ENCODE results near the gene CLEC1B.
"Not testable (repeated sequence)": the region's sequence is repeated elsewhere in the genome, so short reads cannot be mapped to it uniquely, and the experiment has no call there.

The CLEC1B gene

DNA sequence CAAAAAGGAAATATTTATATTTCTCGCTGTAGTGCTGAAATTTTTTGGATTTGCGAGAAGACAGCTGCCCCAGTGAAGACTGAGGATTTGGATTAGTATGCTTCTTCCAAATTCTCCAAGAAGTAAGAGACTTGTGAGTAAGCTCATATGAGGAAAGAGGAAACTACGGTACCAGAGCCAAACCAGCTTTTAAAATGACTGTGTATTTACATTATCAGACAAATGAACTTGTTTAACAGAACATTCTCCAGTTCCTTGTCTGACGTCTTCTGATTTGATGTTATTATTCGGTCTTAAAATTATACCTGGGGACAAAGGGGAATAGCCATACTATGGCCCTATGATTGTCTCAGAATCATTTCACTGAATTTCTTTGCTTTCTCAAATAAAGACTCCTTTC is 19.5 kb upstream of the CLEC1B start:
- no peaks in the 10 kb centered on the region for H3K36me3 ChIP-seq (ENCODE audit: control insufficient read depth in 1 of 2, insufficient read depth in 2 of 2, low read length in 2 of 2)
- peak overlapping the region in 1 of 2 donors; percentile 21 for H3K4me3 ChIP-seq (ENCODE audit: low read depth in 1 of 2, low read length in 2 of 2)
- H3K27ac ChIP-seq (ENCODE audit: low read length): no peak overlapping the region
- H3K4me1 ChIP-seq (ENCODE audit: control insufficient read depth in 1 of 2, insufficient read depth in 2 of 2, low read length in 2 of 2): peaks cover 0 to 7% of the 10 kb centered on the region in 2 donors
- no peaks in the 10 kb centered on the region for H3K27me3 ChIP-seq (ENCODE audit: low read depth, low read length)
- H3K9me3 ChIP-seq (ENCODE audit: control insufficient read depth in 1 of 2, low read length in 2 of 2): no peaks in the 10 kb centered on the region

DNA sequence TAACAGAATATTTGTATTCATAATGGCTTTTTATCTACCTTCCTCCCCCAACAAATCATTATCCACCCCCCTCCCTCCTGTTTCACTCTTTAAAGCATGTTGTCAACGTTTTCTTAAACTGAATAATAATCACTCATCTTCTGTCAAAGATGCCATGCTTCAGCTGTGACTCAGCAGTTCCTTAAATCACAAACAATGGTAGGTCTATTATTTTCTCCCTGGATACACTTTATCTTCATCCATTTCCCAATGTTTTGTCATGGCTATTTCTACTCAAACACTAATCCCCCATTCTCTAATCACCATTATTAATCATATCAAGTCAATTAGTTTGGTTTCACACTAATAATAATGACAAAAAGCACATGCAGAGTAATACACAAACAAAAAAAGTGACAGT is 18.0 kb upstream of the CLEC1B start:
- Histone ChIP-seq H3K27ac (ENCODE audit: low read length) (no peak overlapping the region), H3K4me3 (ENCODE audit: low read depth in 1 of 2, low read length in 2 of 2) (no peak overlapping the region), H3K4me1 (ENCODE audit: control insufficient read depth in 1 of 2, insufficient read depth in 2 of 2, low read length in 2 of 2) (peaks cover 0 to 7% of the 10 kb centered on the region in 2 donors), H3K9me3 (ENCODE audit: control insufficient read depth in 1 of 2, low read length in 2 of 2) (no peaks in the 10 kb centered on the region), H3K36me3 (ENCODE audit: control insufficient read depth in 1 of 2, insufficient read depth in 2 of 2, low read length in 2 of 2) (no peaks in the 10 kb centered on the region), H3K27me3 (ENCODE audit: low read depth, low read length) (no peaks in the 10 kb centered on the region)

DNA sequence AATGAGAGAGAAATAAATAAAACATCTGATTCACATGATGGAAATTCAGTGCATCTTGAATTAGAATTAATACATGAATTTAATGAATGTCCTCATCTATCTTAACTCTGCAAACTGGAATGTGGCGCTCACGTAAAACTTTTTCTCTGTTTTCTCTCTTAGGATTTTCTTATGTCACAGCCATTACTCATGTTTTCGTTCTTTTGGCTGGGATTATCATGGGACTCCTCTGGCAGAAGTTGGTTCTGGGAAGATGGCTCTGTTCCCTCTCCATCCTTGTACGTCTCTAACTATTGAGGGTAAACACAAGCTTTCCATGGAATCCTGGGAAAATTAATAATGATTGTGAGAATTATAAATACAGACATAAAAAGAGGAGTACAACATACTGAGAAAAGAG is 16.5 kb upstream of the CLEC1B start:
- H3K4me3 ChIP-seq (ENCODE audit: low read depth in 1 of 2, low read length in 2 of 2): no peak overlapping the region

DNA sequence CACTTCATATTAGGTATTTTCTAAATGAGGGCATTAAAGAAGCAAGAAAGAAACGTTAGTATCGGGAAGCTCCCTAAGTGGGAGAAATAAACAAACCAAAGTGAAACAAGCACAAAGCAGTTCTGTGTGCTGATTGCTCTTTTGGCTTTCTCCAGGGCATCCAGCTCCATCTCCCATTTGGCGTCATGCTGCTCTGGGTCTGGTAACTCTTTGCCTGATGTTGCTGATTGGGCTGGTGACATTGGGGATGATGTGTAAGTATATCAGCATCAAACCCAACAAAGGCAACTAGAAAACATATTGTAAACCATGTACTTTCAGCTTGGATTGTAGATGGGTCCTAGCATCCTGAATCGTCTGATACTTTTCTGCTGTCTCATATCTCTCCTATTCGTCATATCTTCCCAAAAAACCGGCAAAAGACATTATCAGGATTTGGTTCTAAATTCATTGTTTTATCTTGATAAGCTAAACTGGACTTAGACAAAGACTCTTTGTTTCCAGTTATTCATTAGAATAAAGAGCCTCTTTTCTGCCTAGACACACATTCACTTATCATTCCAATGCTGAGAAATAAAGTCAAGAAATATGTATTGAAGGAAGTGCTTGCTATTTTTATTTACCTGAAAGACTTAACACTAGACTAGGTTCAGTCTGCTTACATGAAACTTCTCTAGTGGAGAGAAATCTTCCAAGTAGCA is 13.9 kb upstream of the CLEC1B start:
- Histone ChIP-seq H3K4me1 (ENCODE audit: control insufficient read depth in 1 of 2, insufficient read depth in 2 of 2, low read length in 2 of 2) (no peaks in the 10 kb centered on the region), H3K27me3 (ENCODE audit: low read depth, low read length) (no peaks in the 10 kb centered on the region), H3K27ac (ENCODE audit: low read length) (no peak overlapping the region), H3K9me3 (ENCODE audit: control insufficient read depth in 1 of 2, low read length in 2 of 2) (no peaks in the 10 kb centered on the region), H3K36me3 (ENCODE audit: control insufficient read depth in 1 of 2, insufficient read depth in 2 of 2, low read length in 2 of 2) (no peaks in the 10 kb centered on the region), H3K4me3 (ENCODE audit: low read depth in 1 of 2, low read length in 2 of 2) (no peak overlapping the region)

More for the DNA sequence above, 16.5 kb upstream of the CLEC1B start:
- Histone ChIP-seq H3K27ac (ENCODE audit: low read length) (no peak overlapping the region), H3K27me3 (ENCODE audit: low read depth, low read length) (no peaks in the 10 kb centered on the region), H3K4me1 (ENCODE audit: control insufficient read depth in 1 of 2, insufficient read depth in 2 of 2, low read length in 2 of 2) (peaks cover 0 to 7% of the 10 kb centered on the region in 2 donors), H3K9me3 (ENCODE audit: control insufficient read depth in 1 of 2, low read length in 2 of 2) (no peaks in the 10 kb centered on the region), H3K36me3 (ENCODE audit: control insufficient read depth in 1 of 2, insufficient read depth in 2 of 2, low read length in 2 of 2) (no peaks in the 10 kb centered on the region)

DNA sequence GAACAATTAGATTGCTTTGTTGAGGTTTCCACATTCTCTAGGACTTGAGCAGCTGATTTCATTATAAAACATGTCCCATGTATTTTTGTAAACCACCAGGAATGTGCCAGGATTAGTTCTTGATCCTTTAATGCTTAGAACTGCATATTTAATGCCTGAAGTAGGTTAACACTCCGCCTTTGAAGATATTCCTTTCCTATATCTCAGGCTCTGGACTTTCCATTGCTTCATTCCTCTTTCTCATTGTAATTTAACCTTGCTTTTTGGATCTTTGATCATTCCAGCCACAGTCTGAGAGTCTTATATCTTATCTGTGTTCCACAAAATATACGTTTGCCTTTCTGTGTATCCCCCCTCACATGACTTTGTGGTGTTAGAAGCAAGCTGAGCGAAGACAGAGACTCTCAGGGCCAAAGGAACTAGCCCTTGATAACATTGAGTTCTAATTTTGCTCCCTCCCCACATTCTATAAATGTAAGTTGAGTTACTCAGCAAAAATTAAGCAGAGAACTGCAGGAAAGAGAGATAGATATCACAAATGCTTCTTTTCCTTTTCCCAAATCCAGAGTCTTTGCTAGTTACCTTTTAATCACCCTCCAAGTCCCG is 2.4 kb upstream of the CLEC1B start:
- no peak overlapping the region for H3K4me3 ChIP-seq (ENCODE audit: low read depth in 1 of 2, low read length in 2 of 2)
- no peaks in the 10 kb centered on the region for H3K36me3 ChIP-seq (ENCODE audit: control insufficient read depth in 1 of 2, insufficient read depth in 2 of 2, low read length in 2 of 2)
- H3K27me3 ChIP-seq (ENCODE audit: low read depth, low read length): no peaks in the 10 kb centered on the region
- H3K27ac ChIP-seq (ENCODE audit: low read length): no peak overlapping the region
- no peaks in the 10 kb centered on the region for H3K4me1 ChIP-seq (ENCODE audit: control insufficient read depth in 1 of 2, insufficient read depth in 2 of 2, low read length in 2 of 2)
- no peaks in the 10 kb centered on the region for H3K9me3 ChIP-seq (ENCODE audit: control insufficient read depth in 1 of 2, low read length in 2 of 2)

DNA sequence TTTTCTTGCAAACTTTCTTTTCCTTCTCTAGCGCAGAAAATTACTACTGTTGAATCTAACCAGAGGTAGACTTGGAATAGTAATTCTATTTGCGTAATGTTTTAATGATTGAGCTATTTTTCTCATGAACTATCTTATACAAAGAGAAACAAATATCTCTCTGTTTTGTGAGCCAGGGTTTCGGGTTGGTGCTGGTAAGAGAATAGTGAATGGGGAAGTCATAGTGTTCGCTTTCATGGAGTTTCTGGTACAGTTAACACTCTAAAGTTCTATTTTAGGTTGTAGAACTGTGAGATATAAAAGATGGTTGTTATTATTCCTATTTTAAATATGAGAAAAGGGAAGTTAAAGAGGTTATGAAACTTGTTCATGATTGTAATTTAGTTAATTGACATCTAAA is 6.6 kb downstream of the CLEC1B start:
- H3K27me3 ChIP-seq (ENCODE audit: low read depth, low read length): no peaks in the 10 kb centered on the region
- H3K4me1 ChIP-seq (ENCODE audit: control insufficient read depth in 1 of 2, insufficient read depth in 2 of 2, low read length in 2 of 2): no peaks in the 10 kb centered on the region
- H3K27ac ChIP-seq (ENCODE audit: low read length): no peak overlapping the region
- H3K9me3 ChIP-seq (ENCODE audit: control insufficient read depth in 1 of 2, low read length in 2 of 2): no peaks in the 10 kb centered on the region
- no peaks in the 10 kb centered on the region for H3K36me3 ChIP-seq (ENCODE audit: control insufficient read depth in 1 of 2, insufficient read depth in 2 of 2, low read length in 2 of 2)
- H3K4me3 ChIP-seq (ENCODE audit: low read depth in 1 of 2, low read length in 2 of 2): no peak overlapping the region

DNA sequence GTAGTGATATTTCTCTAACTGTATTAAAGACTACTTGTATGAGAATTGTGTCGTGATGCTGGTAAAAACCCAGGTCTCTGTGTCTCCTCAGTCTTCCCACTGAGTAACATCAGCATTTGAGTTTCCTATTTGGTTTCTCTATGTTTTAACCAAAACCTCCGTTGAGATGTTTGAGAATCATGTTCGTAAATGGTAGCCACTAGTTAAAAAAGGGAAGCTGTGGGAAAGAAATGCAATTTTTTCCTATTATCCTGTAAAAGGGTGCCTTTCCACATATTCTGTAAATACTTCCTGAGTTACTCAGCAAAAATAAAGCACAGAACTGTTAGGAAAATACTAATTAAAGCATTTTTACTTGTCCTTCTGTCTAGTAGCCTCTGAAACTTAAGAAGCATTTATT is 7.0 kb downstream of the CLEC1B start:
- Histone ChIP-seq H3K27ac (ENCODE audit: low read length) (no peak overlapping the region), H3K4me1 (ENCODE audit: control insufficient read depth in 1 of 2, insufficient read depth in 2 of 2, low read length in 2 of 2) (no peaks in the 10 kb centered on the region), H3K27me3 (ENCODE audit: low read depth, low read length) (no peaks in the 10 kb centered on the region), H3K36me3 (ENCODE audit: control insufficient read depth in 1 of 2, insufficient read depth in 2 of 2, low read length in 2 of 2) (no peaks in the 10 kb centered on the region), H3K4me3 (ENCODE audit: low read depth in 1 of 2, low read length in 2 of 2) (no peak overlapping the region), H3K9me3 (ENCODE audit: control insufficient read depth in 1 of 2, low read length in 2 of 2) (no peaks in the 10 kb centered on the region)

DNA sequence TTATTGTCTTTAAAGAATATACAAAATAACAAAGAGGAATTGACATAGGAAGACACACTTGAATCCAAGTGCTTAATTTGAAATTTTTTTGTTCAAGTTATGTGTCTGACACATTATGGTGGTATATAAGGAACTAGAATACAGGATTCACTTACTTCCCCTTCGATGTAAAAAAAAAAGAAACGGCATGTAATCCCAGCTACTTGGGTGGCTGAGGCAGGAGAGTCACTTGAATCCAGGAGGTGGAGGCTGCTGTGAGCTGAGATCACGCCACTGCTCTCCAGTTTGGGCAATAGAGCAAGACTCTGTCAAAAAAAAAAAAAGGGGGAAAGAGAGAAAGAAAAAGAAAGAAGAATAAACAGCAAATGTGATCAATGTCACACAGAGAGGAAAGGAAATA is 18.8 kb downstream of the CLEC1B start:
- H3K9me3 ChIP-seq (ENCODE audit: control insufficient read depth in 1 of 2, low read length in 2 of 2): no peaks in the 10 kb centered on the region
- no peaks in the 10 kb centered on the region for H3K27me3 ChIP-seq (ENCODE audit: low read depth, low read length)
- no peak overlapping the region for H3K27ac ChIP-seq (ENCODE audit: low read length)
- H3K4me3 ChIP-seq (ENCODE audit: low read depth in 1 of 2, low read length in 2 of 2): no peak overlapping the region
- H3K4me1 ChIP-seq (ENCODE audit: control insufficient read depth in 1 of 2, insufficient read depth in 2 of 2, low read length in 2 of 2): peaks cover 0 to 3% of the 10 kb centered on the region in 2 donors
- H3K36me3 ChIP-seq (ENCODE audit: control insufficient read depth in 1 of 2, insufficient read depth in 2 of 2, low read length in 2 of 2): no peaks in the 10 kb centered on the region

DNA sequence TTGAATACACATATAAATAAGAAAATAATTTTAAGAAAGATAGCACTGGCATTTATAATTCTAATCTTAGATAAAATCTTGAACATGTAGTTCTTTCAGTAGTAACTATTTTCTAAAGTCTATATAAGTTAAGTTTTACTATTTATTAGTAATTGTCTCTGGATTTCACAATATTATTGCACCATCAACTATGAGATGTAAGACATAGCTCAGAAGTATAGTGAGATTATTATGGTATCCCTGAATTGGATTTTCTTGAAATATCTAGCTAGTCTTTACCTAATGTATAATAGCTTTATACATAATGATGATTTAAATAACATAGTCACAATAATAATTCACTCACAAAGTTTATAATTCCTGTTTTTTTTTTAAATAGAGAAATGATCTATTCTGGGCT is 21.0 kb downstream of the CLEC1B start:
- Histone ChIP-seq H3K4me1 (ENCODE audit: control insufficient read depth in 1 of 2, insufficient read depth in 2 of 2, low read length in 2 of 2) (peaks cover 0 to 3% of the 10 kb centered on the region in 2 donors), H3K9me3 (ENCODE audit: control insufficient read depth in 1 of 2, low read length in 2 of 2) (no peaks in the 10 kb centered on the region), H3K27ac (ENCODE audit: low read length) (no peak overlapping the region), H3K4me3 (ENCODE audit: low read depth in 1 of 2, low read length in 2 of 2) (no peak overlapping the region), H3K36me3 (ENCODE audit: control insufficient read depth in 1 of 2, insufficient read depth in 2 of 2, low read length in 2 of 2) (no peaks in the 10 kb centered on the region), H3K27me3 (ENCODE audit: low read depth, low read length) (no peaks in the 10 kb centered on the region)

DNA sequence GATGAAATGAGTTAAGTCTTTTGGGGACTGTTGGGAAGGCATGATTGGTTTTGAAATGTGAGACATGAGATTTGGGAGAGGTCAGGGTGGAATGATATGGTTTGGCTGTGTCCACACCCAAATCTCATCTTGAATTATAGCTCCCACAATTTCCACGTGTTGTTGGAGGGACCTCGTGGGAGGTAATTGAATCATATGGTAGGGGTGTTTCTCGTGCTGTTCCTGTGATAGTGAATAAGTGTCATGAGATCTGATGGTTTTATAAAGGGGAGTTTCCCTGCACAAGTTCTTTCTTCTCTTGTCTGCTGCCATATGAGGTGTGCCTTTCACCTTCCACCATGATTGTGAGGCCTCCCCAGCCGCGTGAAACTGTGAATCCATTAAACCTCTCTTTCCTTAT is 22.3 kb downstream of the CLEC1B start:
- H3K4me3 ChIP-seq (ENCODE audit: low read depth in 1 of 2, low read length in 2 of 2); H3K27me3 ChIP-seq (ENCODE audit: low read depth, low read length); H3K4me1 ChIP-seq (ENCODE audit: control insufficient read depth in 1 of 2, insufficient read depth in 2 of 2, low read length in 2 of 2); H3K27ac ChIP-seq (ENCODE audit: low read length); H3K36me3 ChIP-seq (ENCODE audit: control insufficient read depth in 1 of 2, insufficient read depth in 2 of 2, low read length in 2 of 2); H3K9me3 ChIP-seq (ENCODE audit: control insufficient read depth in 1 of 2, low read length in 2 of 2): not testable (repeated sequence)

DNA sequence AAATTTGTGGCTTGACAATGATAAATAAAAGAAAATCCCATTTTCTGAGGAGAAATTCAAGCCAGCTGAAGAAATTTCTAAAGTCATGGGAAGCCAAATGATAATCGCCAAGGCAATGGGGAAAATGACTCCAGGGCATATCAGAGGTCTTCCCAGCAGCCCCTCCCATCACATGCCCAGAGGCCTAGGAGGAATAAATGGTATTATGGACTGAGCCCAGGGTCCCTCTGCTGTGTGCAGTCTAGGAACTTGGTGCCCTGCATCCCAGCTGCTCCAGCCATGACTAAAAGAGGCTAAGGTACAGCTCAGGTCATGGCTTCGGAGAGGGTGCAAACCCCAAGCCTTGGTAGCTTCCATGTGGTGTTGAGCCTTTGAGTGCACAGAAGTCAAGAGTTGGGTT is 23.3 kb downstream of the CLEC1B start:
- Histone ChIP-seq H3K27me3 (ENCODE audit: low read depth, low read length) (no peaks in the 10 kb centered on the region), H3K27ac (ENCODE audit: low read length) (no peak overlapping the region), H3K36me3 (ENCODE audit: control insufficient read depth in 1 of 2, insufficient read depth in 2 of 2, low read length in 2 of 2) (no peaks in the 10 kb centered on the region), H3K4me3 (ENCODE audit: low read depth in 1 of 2, low read length in 2 of 2) (no peak overlapping the region), H3K9me3 (ENCODE audit: control insufficient read depth in 1 of 2, low read length in 2 of 2) (no peaks in the 10 kb centered on the region), H3K4me1 (ENCODE audit: control insufficient read depth in 1 of 2, insufficient read depth in 2 of 2, low read length in 2 of 2) (peaks cover 0 to 3% of the 10 kb centered on the region in 2 donors)

DNA sequence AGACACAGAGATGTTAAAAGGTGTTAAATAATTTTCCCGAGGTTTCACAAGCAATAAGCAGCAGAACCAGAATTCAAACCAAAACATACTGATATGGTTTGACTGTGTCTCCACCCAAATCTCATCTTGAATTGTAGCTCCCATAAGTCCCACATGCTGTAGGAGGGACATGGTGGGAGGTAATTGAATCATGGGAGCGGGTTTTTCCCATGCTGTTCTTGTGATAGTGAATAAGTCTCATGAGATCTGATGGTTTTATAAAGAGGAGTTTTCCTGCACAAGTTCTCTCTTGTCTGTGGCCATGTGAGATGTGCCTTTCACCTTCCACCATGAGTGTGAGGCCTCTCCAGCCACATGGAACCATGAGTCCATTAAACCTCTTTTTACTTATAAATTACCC is 24.2 kb downstream of the CLEC1B start:
- not testable (repeated sequence) for H3K36me3 ChIP-seq (ENCODE audit: control insufficient read depth in 1 of 2, insufficient read depth in 2 of 2, low read length in 2 of 2); H3K9me3 ChIP-seq (ENCODE audit: control insufficient read depth in 1 of 2, low read length in 2 of 2); H3K4me1 ChIP-seq (ENCODE audit: control insufficient read depth in 1 of 2, insufficient read depth in 2 of 2, low read length in 2 of 2); H3K27me3 ChIP-seq (ENCODE audit: low read depth, low read length); H3K4me3 ChIP-seq (ENCODE audit: low read depth in 1 of 2, low read length in 2 of 2); H3K27ac ChIP-seq (ENCODE audit: low read length)

Data from muscle layer of duodenum (tissue), 2 donors.